GM19455 (cell line): ENCODE measurements around the gene OR2W3.

Experiments used
- ATAC-seq: cut with Tn5 transposase; IDR thresholded peaks from one replicate; pipeline ENCODE4 v1.9.1; 2021; ENCODE audit not compliant: unreplicated experiment

The OR2W3 gene

GRCh38 chr1:247914941-247915662 is 19.7 kb downstream of the OR2W3 start:
- no peak for ATAC-seq

- ATAC-seq: no peak
Measured at GRCh38 chr1:247919952-247920351, 24.6 kb downstream of the OR2W3 start, which contains the start of gene OR2T8. Gene OR2T8 (plus strand): TSS chr1:247920252. CDS start chr1:247921018, 766 bp downstream.

- ATAC-seq: no peak
Measured at GRCh38 chr1:247923941-247924340, 28.6 kb downstream of the OR2W3 start.

GRCh38 chr1:247924868-247925267 is 29.5 kb downstream of the OR2W3 start, which contains the start of gene OR2AJ1:
Gene OR2AJ1 (plus strand): TSS chr1:247924889. CDS start chr1:247933769, 8,880 bp downstream.
- ATAC-seq: no peak

- ATAC-seq: no peak
Measured at GRCh38 chr1:247933989-247934388, 38.6 kb downstream of the OR2W3 start.

- no peak for ATAC-seq
Measured at GRCh38 chr1:247935781-247936180, 40.4 kb downstream of the OR2W3 start.

- ATAC-seq: no peak
Measured at GRCh38 chr1:247936415-247936814, 41.0 kb downstream of the OR2W3 start.

- ATAC-seq: peak; percentile 100
Measured at GRCh38 chr1:247936965-247937734, 41.8 kb downstream of the OR2W3 start.

- ATAC-seq: no peak
Measured at GRCh38 chr1:247942624-247943023, 47.2 kb downstream of the OR2W3 start.
